Liver (tissue), 9 donors: ENCODE measurements around the gene CCL19. TPM values are rescaled to one million over a fixed set of nuclear protein-coding genes. Genes with fewer than 3 reads are reported as not detected.

Source experiments
- DNase-seq: peaks from one replicate; pipeline ENCODE4 v3.0.0-alpha.2; 2017; ENCODE audit warnings: low spot score
- H3K27ac ChIP-seq, 2 donors: one replicate each; pipeline ENCODE4 v1.7.0; 2013; ENCODE audit warnings: inconsistent platforms in 2 of 2, low read length in 2 of 2, control low read depth in 1 of 2, low read depth in 1 of 2, mild to moderate bottlenecking in 1 of 2
- H3K27me3 ChIP-seq, 4 donors: one replicate each; pipeline versions ENCODE4 v1.6.1 to v1.7.0; 2013; ENCODE audit warnings: low read length in 3 of 4, inconsistent platforms in 1 of 4, mild to moderate bottlenecking in 1 of 4, moderate library complexity in 1 of 4; ENCODE audit not compliant: control insufficient read depth in 4 of 4, insufficient read depth in 4 of 4
- H3K36me3 ChIP-seq, 4 donors: one replicate each; pipeline versions ENCODE4 v1.6.1 to v1.7.0; 2013; ENCODE audit warnings: low read length in 3 of 4, mild to moderate bottlenecking in 3 of 4, low read depth in 1 of 4, moderate library complexity in 1 of 4; ENCODE audit not compliant: control insufficient read depth in 4 of 4, insufficient read depth in 3 of 4
- H3K4me1 ChIP-seq, 4 donors: one replicate each; pipeline versions ENCODE4 v1.6.1 to v1.7.0; 2013; ENCODE audit warnings: low read length in 3 of 4, mild to moderate bottlenecking in 3 of 4, moderate library complexity in 1 of 4; ENCODE audit not compliant: control insufficient read depth in 4 of 4, insufficient read depth in 4 of 4
- H3K4me3 ChIP-seq, 3 donors: one replicate each; pipeline versions ENCODE4 v1.6.1 to v1.7.0; 2013; ENCODE audit warnings: low read length in 3 of 3, control low read depth in 1 of 3, low read depth in 1 of 3, mild to moderate bottlenecking in 1 of 3
- H3K9ac ChIP-seq, 2 donors: one replicate each; pipeline ENCODE4 v1.7.0; 2013; ENCODE audit warnings: low read length in 2 of 2, mild to moderate bottlenecking in 2 of 2, moderate library complexity in 2 of 2, control low read depth in 1 of 2, low read depth in 1 of 2
- H3K9me3 ChIP-seq, 4 donors: one replicate each; pipeline versions ENCODE4 v1.6.1 to v1.7.0; 2013; ENCODE audit warnings: low read length in 3 of 4; ENCODE audit not compliant: control insufficient read depth in 4 of 4
- FOXA1 ChIP-seq: IDR thresholded peaks from 2 replicates; pipeline ENCODE4 v1.6.1; 2016; ENCODE audit warnings: antibody characterized with exemption
- FOXA2 ChIP-seq: IDR thresholded peaks from 2 replicates; pipeline ENCODE4 v1.6.1; 2016; ENCODE audit warnings: antibody characterized with exemption
- GABPA ChIP-seq, 2 donors: IDR thresholded peaks in 1 of 2; conservative IDR thresholded peaks in 1 of 2; 2 replicates each; pipeline ENCODE4 v1.6.1; 2016; ENCODE audit warnings: antibody characterized with exemption in 2 of 2, mild to moderate bottlenecking in 1 of 2, moderate library complexity in 1 of 2
- HNF4A ChIP-seq, 2 donors: conservative IDR thresholded peaks; 2 replicates each; pipeline ENCODE4 v1.6.1; 2016; ENCODE audit warnings: antibody characterized with exemption in 2 of 2, mild to moderate bottlenecking in 2 of 2
- JUND ChIP-seq, 2 donors: IDR thresholded peaks; 2 replicates each; pipeline ENCODE4 v1.6.1; 2016; ENCODE audit warnings: antibody characterized with exemption in 2 of 2
- NR2F2 ChIP-seq: IDR thresholded peaks from 2 replicates; pipeline ENCODE4 v1.6.1; 2016; ENCODE audit warnings: antibody characterized with exemption
- RAD21 ChIP-seq, 2 donors: IDR thresholded peaks; 2 replicates each; pipeline ENCODE4 v1.6.1; 2016; ENCODE audit warnings: antibody characterized with exemption in 2 of 2, mild to moderate bottlenecking in 2 of 2
- RXRA ChIP-seq, 2 donors: IDR thresholded peaks; 2 replicates each; pipeline ENCODE4 v1.6.1; 2017 to 2018; ENCODE audit warnings: antibody characterized with exemption in 2 of 2, mild to moderate bottlenecking in 1 of 2
- SP1 ChIP-seq: IDR thresholded peaks from 2 replicates; pipeline ENCODE4 v1.6.1; 2018; ENCODE audit warnings: antibody characterized with exemption, mild to moderate bottlenecking
- TAF1 ChIP-seq: conservative IDR thresholded peaks from 2 replicates; pipeline ENCODE4 v1.6.1; 2016; ENCODE audit warnings: antibody characterized with exemption, mild to moderate bottlenecking
- WGBS: extraction: QIAGEN DNeasy Blood & Tissue Kit; methylation state at CpG from one replicate; pipeline ENCODE4 v1.1.7; 2013; 5-methylcytosine and 5-hydroxymethylcytosine counted together
- polyA plus RNA-seq, 2 donors: library from polyadenylated mRNA; stranded (reverse) in 1 of 2; unstranded in 1 of 2; fragments of 200-250 nt in 1 of 2; fragments of >200 nt in 1 of 2; fragmentation: Nextera tagmentation in 1 of 2; extraction: Ambion mirVana in 1 of 2; gene quantifications; one replicate each; pipeline versions ENCODE4 v1.2.1 to v1.2.3, GENCODE V29; 2013 to 2015
- total RNA-seq, 2 donors: library from RNA; depleted of rRNA; stranded (reverse); fragments of >200 nt; gene quantifications; one replicate each; pipeline ENCODE4 v1.2.3, GENCODE V29; 2014
- TF ChIP-seq, protein P1 (sequence below): IDR thresholded peaks from 2 replicates; pipeline ENCODE4 v1.6.1; 2016; ENCODE audit warnings: antibody characterized with exemption, mild to moderate bottlenecking
- TF ChIP-seq, protein P2 (sequence below): fragments of 150-350 bp; IDR thresholded peaks from 2 replicates; pipeline ENCODE4 v1.5.1; 2017; ENCODE audit warnings: improper control_type of control experiment, low read depth, low read length; ENCODE audit not compliant: missing input control
- TF ChIP-seq, protein P3 (sequence below): IDR thresholded peaks from 2 replicates; pipeline ENCODE4 v1.6.1; 2016; ENCODE audit warnings: antibody characterized with exemption
- TF ChIP-seq, protein P4 (sequence below): IDR thresholded peaks from 2 replicates; pipeline ENCODE4 v1.6.1; 2016; ENCODE audit warnings: antibody characterized with exemption
- donor health status: healthy.
- donor health status: healthy.
- donor health status: healthy.
- donor health status: healthy.
- donor health status: healthy.

Gene CCL19
- total and polyA plus RNA-seq, 4 donors: 0.33 to 2.9 (median 0.65) TPM; not detected in 1

DNA sequence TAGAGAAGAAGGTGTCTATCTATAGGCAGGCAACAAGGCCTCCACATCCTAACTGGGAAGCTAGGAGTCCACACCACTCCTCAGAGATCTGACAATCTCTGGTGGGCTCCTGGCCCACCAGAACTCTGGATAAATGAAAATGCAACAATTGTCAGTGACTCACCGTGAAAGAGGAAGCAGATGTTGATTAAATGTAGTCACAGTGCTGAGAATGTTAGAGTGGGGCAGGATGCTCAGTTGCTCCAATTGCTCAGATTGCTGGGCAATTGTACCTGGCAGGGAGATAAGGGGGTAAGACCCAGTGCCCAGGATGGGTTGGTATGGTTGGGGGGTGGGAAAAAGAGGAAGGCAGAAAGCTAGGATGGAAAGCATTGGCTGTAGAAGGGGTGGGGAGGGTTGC lies 4.3 kb downstream of the CCL19 start (continued):
- TF ChIP-seq, protein P1, sequence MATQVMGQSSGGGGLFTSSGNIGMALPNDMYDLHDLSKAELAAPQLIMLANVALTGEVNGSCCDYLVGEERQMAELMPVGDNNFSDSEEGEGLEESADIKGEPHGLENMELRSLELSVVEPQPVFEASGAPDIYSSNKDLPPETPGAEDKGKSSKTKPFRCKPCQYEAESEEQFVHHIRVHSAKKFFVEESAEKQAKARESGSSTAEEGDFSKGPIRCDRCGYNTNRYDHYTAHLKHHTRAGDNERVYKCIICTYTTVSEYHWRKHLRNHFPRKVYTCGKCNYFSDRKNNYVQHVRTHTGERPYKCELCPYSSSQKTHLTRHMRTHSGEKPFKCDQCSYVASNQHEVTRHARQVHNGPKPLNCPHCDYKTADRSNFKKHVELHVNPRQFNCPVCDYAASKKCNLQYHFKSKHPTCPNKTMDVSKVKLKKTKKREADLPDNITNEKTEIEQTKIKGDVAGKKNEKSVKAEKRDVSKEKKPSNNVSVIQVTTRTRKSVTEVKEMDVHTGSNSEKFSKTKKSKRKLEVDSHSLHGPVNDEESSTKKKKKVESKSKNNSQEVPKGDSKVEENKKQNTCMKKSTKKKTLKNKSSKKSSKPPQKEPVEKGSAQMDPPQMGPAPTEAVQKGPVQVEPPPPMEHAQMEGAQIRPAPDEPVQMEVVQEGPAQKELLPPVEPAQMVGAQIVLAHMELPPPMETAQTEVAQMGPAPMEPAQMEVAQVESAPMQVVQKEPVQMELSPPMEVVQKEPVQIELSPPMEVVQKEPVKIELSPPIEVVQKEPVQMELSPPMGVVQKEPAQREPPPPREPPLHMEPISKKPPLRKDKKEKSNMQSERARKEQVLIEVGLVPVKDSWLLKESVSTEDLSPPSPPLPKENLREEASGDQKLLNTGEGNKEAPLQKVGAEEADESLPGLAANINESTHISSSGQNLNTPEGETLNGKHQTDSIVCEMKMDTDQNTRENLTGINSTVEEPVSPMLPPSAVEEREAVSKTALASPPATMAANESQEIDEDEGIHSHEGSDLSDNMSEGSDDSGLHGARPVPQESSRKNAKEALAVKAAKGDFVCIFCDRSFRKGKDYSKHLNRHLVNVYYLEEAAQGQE: no peak
- no peak for TF ChIP-seq RXRA (IDR thresholded peaks at IDR 0.05)
- no peak for TF ChIP-seq NR2F2

DNA sequence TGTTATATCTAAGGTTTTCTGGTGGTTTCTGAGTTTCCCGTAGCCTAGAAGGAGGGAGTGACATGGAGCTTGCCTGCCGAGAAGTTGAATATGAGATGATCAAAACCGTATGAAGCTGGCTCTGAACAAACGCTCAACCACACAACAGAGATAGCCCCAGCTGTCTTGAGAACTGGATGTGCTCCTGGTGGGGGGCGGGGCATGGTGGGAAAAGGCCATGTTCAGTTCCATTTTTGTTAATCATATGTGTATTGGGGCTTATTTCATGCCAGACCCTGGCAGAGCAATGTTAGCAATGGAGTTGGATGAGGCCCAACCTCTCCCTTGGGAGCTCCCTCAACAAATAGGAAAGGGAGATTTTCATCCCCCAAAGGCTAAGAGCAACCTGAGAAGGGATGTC lies 4.8 kb downstream of the CCL19 start:
- TF ChIP-seq NR2F2 (no peak), JUND (IDR thresholded peaks at IDR 0.05) (no peak), FOXA1 (no peak), TAF1 (no peak), RXRA (IDR thresholded peaks at IDR 0.05) (no peak), HNF4A (conservative IDR thresholded peaks at IDR 0.05) (no peak), SP1 (no peak), RAD21 (IDR thresholded peaks at IDR 0.05) (no peak), FOXA2 (no peak), GABPA (IDR thresholded peaks at IDR 0.05 in 1 of 2, conservative IDR thresholded peaks at IDR 0.05 in 1 of 2) (no peak)
- TF ChIP-seq, protein P2, sequence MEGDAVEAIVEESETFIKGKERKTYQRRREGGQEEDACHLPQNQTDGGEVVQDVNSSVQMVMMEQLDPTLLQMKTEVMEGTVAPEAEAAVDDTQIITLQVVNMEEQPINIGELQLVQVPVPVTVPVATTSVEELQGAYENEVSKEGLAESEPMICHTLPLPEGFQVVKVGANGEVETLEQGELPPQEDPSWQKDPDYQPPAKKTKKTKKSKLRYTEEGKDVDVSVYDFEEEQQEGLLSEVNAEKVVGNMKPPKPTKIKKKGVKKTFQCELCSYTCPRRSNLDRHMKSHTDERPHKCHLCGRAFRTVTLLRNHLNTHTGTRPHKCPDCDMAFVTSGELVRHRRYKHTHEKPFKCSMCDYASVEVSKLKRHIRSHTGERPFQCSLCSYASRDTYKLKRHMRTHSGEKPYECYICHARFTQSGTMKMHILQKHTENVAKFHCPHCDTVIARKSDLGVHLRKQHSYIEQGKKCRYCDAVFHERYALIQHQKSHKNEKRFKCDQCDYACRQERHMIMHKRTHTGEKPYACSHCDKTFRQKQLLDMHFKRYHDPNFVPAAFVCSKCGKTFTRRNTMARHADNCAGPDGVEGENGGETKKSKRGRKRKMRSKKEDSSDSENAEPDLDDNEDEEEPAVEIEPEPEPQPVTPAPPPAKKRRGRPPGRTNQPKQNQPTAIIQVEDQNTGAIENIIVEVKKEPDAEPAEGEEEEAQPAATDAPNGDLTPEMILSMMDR: no peak
- TF ChIP-seq, protein P3, sequence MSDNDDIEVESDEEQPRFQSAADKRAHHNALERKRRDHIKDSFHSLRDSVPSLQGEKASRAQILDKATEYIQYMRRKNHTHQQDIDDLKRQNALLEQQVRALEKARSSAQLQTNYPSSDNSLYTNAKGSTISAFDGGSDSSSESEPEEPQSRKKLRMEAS: no peak
- TF ChIP-seq, protein P4, sequence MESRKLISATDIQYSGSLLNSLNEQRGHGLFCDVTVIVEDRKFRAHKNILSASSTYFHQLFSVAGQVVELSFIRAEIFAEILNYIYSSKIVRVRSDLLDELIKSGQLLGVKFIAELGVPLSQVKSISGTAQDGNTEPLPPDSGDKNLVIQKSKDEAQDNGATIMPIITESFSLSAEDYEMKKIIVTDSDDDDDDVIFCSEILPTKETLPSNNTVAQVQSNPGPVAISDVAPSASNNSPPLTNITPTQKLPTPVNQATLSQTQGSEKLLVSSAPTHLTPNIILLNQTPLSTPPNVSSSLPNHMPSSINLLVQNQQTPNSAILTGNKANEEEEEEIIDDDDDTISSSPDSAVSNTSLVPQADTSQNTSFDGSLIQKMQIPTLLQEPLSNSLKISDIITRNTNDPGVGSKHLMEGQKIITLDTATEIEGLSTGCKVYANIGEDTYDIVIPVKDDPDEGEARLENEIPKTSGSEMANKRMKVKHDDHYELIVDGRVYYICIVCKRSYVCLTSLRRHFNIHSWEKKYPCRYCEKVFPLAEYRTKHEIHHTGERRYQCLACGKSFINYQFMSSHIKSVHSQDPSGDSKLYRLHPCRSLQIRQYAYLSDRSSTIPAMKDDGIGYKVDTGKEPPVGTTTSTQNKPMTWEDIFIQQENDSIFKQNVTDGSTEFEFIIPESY: no peak
- TF ChIP-seq, protein P1: no peak
- no peaks in the 10 kb centered on the region for H3K9me3 ChIP-seq
- peaks cover 18 to 59% (median 49%) of the 10 kb centered on the region in 4 donors for H3K4me1 ChIP-seq
- no peak for DNase-seq
- H3K9ac ChIP-seq: no peak overlapping the region
- H3K27ac ChIP-seq: no peak overlapping the region
- no peaks in the 10 kb centered on the region for H3K27me3 ChIP-seq
- WGBS: 86% methylated on average over 5 of the region's 5 CpGs
- H3K36me3 ChIP-seq: no peaks in the 10 kb centered on the region
- H3K4me3 ChIP-seq: no peak overlapping the region
